Measurements from ENCODE around the gene RNPEPL1.

Gene RNPEPL1

GRCh38 chr2:240626531-240627300 lies 58.4 kb downstream of the RNPEPL1 start:
- Histone ChIP-seq H3K27ac (ENCODE audit: insufficient read depth in 1 of 2, low read depth in 1 of 2, low read length in 2 of 2, poor library complexity in 1 of 2, severe bottlenecking in 2 of 2) (no peak overlapping the region), H3K27me3 (replicated peaks in 2 of 5; ENCODE audit: control insufficient read depth in 4 of 5, insufficient read depth in 5 of 5, low read length in 4 of 5) (no peaks in the 10 kb centered on the region), H3K9me3 (ENCODE audit: control extremely low read depth in 1 of 5, control insufficient read depth in 4 of 5, insufficient read depth in 2 of 5, low read depth in 1 of 5, low read length in 4 of 5) (no peaks in the 10 kb centered on the region), H3K36me3 (ENCODE audit: control insufficient read depth in 4 of 4, insufficient read depth in 4 of 4, low read length in 3 of 4) (peaks cover 0 to 13% (median under 1%) of the 10 kb centered on the region in 4 experiments), H3K4me1 (ENCODE audit: control extremely low read depth in 1 of 4, control insufficient read depth in 4 of 4, insufficient read depth in 4 of 4, low read length in 3 of 4) (peaks cover 4 to 59% (median 56%) of the 10 kb centered on the region in 4 experiments), H3K4me3 (ENCODE audit: control insufficient read depth in 1 of 7, extremely low read depth in 1 of 7, insufficient read depth in 4 of 7, low read depth in 2 of 7, low read length in 6 of 7) (peak overlapping the region in 3 of 7 experiments; percentile 2 to 25 (median 24))
- DNase-seq: peak in 2 of 3 donors; percentile 70 to 76
- 19% methylated on average over 15 of the region's 21 CpGs for WGBS (ENCODE audit: insufficient coverage)
- CTCF ChIA-PET: no interaction called here
- POLR2A ChIA-PET: no interaction called here

DNA sequence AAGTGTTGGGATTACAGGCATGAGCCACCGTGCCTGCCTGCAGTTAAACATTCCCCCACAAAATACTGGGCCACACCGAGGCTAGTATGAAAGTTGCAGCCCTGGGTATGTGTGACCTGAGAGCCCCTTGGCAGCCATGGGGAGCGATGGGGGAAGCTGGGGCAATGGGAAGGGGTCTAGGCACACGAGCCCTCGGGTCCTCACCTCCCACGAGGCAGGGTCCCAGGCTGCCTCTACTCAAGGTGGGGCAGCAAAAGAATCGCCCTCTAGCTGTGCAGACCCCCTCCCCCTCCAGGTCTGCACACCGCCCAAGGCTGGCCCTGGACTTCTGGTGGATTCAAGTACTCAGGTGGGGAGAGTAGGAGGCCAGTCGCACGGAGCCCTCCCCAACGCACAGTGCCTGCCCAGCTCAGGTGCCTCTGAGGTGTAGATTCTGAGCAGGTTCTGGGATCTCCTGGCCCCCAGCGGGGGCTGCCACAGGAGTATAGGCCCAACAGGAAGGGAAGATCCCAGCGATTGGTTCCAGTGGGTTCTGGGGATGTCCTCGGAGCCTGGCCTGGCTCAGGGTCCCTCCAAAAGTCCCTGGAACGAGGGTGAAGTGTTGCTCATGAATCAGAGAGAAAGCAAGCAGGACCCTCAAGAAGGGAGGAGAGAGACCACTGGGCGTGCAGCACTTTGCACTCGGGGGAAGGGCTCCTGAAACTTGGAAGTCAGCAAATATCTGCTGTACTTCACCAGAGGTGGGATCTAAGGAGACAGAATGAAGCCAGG lies 59.6 kb downstream of the RNPEPL1 start:
- POLR2A ChIA-PET: no interaction called here
- 97% methylated on average over 12 of the region's 17 CpGs for WGBS (ENCODE audit: insufficient coverage)
- Histone ChIP-seq H3K27ac (ENCODE audit: insufficient read depth in 1 of 2, low read depth in 1 of 2, low read length in 2 of 2, poor library complexity in 1 of 2, severe bottlenecking in 2 of 2) (no peak overlapping the region), H3K27me3 (replicated peaks in 2 of 5; ENCODE audit: control insufficient read depth in 4 of 5, insufficient read depth in 5 of 5, low read length in 4 of 5) (no peaks in the 10 kb centered on the region), H3K4me1 (ENCODE audit: control extremely low read depth in 1 of 4, control insufficient read depth in 4 of 4, insufficient read depth in 4 of 4, low read length in 3 of 4) (peaks cover 0 to 47% (median 44%) of the 10 kb centered on the region in 4 experiments), H3K4me3 (ENCODE audit: control insufficient read depth in 1 of 7, extremely low read depth in 1 of 7, insufficient read depth in 4 of 7, low read depth in 2 of 7, low read length in 6 of 7) (no peak overlapping the region), H3K36me3 (ENCODE audit: control insufficient read depth in 4 of 4, insufficient read depth in 4 of 4, low read length in 3 of 4) (peaks cover 0 to 13% (median under 1%) of the 10 kb centered on the region in 4 experiments), H3K9me3 (ENCODE audit: control extremely low read depth in 1 of 5, control insufficient read depth in 4 of 5, insufficient read depth in 2 of 5, low read depth in 1 of 5, low read length in 4 of 5) (peaks cover 0 to 6% (median 1%) of the 10 kb centered on the region in 5 experiments)
- no peak for DNase-seq
- CTCF ChIA-PET: no interaction called here

DNA sequence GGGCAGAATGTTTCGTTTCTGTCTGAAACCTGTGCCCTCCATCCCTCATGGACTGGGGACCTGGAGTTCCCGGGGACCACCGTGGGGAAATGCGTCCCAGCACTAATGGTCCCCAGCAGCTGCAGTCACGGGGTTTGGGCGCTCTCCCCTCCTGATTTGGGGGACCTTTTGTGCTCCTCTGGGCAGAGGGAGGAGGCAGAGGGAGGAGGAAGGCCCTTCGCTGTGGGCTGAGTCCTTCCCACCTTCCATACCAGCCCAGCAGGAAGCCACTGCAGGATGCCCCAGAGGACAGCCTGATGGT lies 60.2 kb downstream of the RNPEPL1 start:
- WGBS (ENCODE audit: insufficient coverage): 100% methylated on average over 4 of the region's 7 CpGs
- Histone ChIP-seq H3K27ac (ENCODE audit: insufficient read depth in 1 of 2, low read depth in 1 of 2, low read length in 2 of 2, poor library complexity in 1 of 2, severe bottlenecking in 2 of 2) (no peak overlapping the region), H3K36me3 (ENCODE audit: control insufficient read depth in 4 of 4, insufficient read depth in 4 of 4, low read length in 3 of 4) (peaks cover 0 to 13% (median under 1%) of the 10 kb centered on the region in 4 experiments), H3K4me3 (ENCODE audit: control insufficient read depth in 1 of 7, extremely low read depth in 1 of 7, insufficient read depth in 4 of 7, low read depth in 2 of 7, low read length in 6 of 7) (no peak overlapping the region), H3K4me1 (ENCODE audit: control extremely low read depth in 1 of 4, control insufficient read depth in 4 of 4, insufficient read depth in 4 of 4, low read length in 3 of 4) (peaks cover 0 to 42% (median 39%) of the 10 kb centered on the region in 4 experiments), H3K9me3 (ENCODE audit: control extremely low read depth in 1 of 5, control insufficient read depth in 4 of 5, insufficient read depth in 2 of 5, low read depth in 1 of 5, low read length in 4 of 5) (peaks cover 0 to 8% (median 1%) of the 10 kb centered on the region in 5 experiments), H3K27me3 (replicated peaks in 2 of 5; ENCODE audit: control insufficient read depth in 4 of 5, insufficient read depth in 5 of 5, low read length in 4 of 5) (no peaks in the 10 kb centered on the region)
- CTCF ChIA-PET: no interaction called here
- POLR2A ChIA-PET: no interaction called here
- DNase-seq: no peak

DNA sequence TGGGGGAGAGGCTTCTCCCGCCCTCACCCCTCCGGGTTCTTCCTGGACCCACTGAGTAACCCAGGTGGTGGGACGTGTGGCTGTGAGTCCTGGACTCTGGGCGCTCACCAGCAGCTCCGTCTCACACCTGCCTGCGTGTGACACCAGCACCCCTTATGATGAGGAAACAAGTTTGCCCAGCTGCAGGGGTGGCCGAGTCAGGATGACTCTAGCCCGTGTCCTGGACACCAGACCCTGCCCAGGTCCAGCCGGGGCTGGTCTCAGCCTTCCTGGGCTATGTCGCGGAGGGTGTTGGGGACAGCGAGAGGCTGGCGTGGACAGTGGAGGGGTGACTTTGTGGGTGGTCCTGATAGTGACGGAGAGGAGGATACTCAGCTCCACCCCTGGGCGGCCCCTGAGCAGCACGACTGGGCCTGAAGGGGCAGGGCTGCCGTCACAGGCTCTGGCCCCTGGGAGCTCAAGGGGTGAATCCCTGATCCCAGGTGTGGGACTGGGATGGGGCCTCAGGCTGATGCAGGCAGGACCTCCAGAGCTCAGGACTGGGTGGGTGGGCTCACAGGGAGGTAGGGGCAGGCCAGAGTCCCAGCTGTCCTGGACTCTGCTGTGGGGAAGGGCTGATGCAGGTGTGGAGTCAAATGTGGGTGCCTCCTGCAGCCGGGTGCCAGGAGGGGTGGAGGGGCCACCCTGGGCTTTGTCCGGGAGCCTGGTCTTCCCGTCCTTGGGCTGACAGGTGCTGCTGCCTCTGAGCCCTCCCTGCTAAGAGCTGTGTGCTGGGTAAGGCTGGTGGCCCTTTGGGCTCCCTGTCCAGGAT lies 60.7 kb downstream of the RNPEPL1 start:
- POLR2A ChIA-PET: no interaction called here
- Histone ChIP-seq H3K4me3 (ENCODE audit: control insufficient read depth in 1 of 7, extremely low read depth in 1 of 7, insufficient read depth in 4 of 7, low read depth in 2 of 7, low read length in 6 of 7) (no peak overlapping the region), H3K4me1 (ENCODE audit: control extremely low read depth in 1 of 4, control insufficient read depth in 4 of 4, insufficient read depth in 4 of 4, low read length in 3 of 4) (peaks cover 0 to 36% (median 34%) of the 10 kb centered on the region in 4 experiments), H3K9me3 (ENCODE audit: control extremely low read depth in 1 of 5, control insufficient read depth in 4 of 5, insufficient read depth in 2 of 5, low read depth in 1 of 5, low read length in 4 of 5) (peaks cover 0 to 13% (median 5%) of the 10 kb centered on the region in 5 experiments), H3K27ac (ENCODE audit: insufficient read depth in 1 of 2, low read depth in 1 of 2, low read length in 2 of 2, poor library complexity in 1 of 2, severe bottlenecking in 2 of 2) (no peak overlapping the region), H3K27me3 (replicated peaks in 2 of 5; ENCODE audit: control insufficient read depth in 4 of 5, insufficient read depth in 5 of 5, low read length in 4 of 5) (no peaks in the 10 kb centered on the region), H3K36me3 (ENCODE audit: control insufficient read depth in 4 of 4, insufficient read depth in 4 of 4, low read length in 3 of 4) (peaks cover 0 to 13% (median under 1%) of the 10 kb centered on the region in 4 experiments)
- WGBS (ENCODE audit: insufficient coverage): 96% methylated on average over 16 of the region's 20 CpGs
- CTCF ChIA-PET: no interaction called here
- DNase-seq: no peak

DNA sequence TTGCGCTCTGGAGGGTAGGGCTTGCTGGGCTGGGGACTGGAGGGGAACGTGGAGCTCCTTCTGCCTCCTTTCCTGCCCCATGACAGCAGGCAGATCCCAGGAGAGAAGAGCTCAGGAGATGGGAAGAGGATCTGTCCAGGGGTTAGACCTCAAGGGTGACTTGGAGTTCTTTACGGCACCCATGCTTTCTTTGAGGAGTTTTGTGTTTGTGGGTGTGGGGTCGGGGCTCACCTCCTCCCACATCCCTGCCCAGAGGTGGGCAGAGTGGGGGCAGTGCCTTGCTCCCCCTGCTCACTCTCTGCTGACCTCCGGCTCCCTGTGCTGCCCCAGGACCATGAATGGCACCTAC lies 61.3 kb downstream of the RNPEPL1 start:
- Histone ChIP-seq H3K36me3 (ENCODE audit: control insufficient read depth in 4 of 4, insufficient read depth in 4 of 4, low read length in 3 of 4) (peaks cover 0 to 13% (median under 1%) of the 10 kb centered on the region in 4 experiments), H3K9me3 (ENCODE audit: control extremely low read depth in 1 of 5, control insufficient read depth in 4 of 5, insufficient read depth in 2 of 5, low read depth in 1 of 5, low read length in 4 of 5) (peaks cover 0 to 19% (median 8%) of the 10 kb centered on the region in 5 experiments), H3K27me3 (replicated peaks in 2 of 5; ENCODE audit: control insufficient read depth in 4 of 5, insufficient read depth in 5 of 5, low read length in 4 of 5) (no peaks in the 10 kb centered on the region), H3K4me3 (ENCODE audit: control insufficient read depth in 1 of 7, extremely low read depth in 1 of 7, insufficient read depth in 4 of 7, low read depth in 2 of 7, low read length in 6 of 7) (no peak overlapping the region), H3K27ac (ENCODE audit: insufficient read depth in 1 of 2, low read depth in 1 of 2, low read length in 2 of 2, poor library complexity in 1 of 2, severe bottlenecking in 2 of 2) (no peak overlapping the region), H3K4me1 (ENCODE audit: control extremely low read depth in 1 of 4, control insufficient read depth in 4 of 4, insufficient read depth in 4 of 4, low read length in 3 of 4) (peaks cover 0 to 31% (median 28%) of the 10 kb centered on the region in 4 experiments)
- CTCF ChIA-PET: no interaction called here
- POLR2A ChIA-PET: no interaction called here
- no peak for DNase-seq
- WGBS (ENCODE audit: insufficient coverage): 97% methylated on average over 3 of the region's 5 CpGs

DNA sequence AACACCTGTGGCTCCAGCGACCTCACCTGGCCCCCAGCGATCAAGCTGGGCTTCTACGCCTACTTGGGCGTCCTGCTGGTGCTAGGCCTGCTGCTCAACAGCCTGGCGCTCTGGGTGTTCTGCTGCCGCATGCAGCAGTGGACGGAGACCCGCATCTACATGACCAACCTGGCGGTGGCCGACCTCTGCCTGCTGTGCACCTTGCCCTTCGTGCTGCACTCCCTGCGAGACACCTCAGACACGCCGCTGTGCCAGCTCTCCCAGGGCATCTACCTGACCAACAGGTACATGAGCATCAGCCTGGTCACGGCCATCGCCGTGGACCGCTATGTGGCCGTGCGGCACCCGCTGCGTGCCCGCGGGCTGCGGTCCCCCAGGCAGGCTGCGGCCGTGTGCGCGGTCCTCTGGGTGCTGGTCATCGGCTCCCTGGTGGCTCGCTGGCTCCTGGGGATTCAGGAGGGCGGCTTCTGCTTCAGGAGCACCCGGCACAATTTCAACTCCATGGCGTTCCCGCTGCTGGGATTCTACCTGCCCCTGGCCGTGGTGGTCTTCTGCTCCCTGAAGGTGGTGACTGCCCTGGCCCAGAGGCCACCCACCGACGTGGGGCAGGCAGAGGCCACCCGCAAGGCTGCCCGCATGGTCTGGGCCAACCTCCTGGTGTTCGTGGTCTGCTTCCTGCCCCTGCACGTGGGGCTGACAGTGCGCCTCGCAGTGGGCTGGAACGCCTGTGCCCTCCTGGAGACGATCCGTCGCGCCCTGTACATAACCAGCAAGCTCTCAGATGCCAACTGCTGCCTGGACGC lies 61.9 kb downstream of the RNPEPL1 start:
- Histone ChIP-seq H3K4me1 (ENCODE audit: control extremely low read depth in 1 of 4, control insufficient read depth in 4 of 4, insufficient read depth in 4 of 4, low read length in 3 of 4) (peaks cover 0 to 25% (median 22%) of the 10 kb centered on the region in 4 experiments), H3K36me3 (ENCODE audit: control insufficient read depth in 4 of 4, insufficient read depth in 4 of 4, low read length in 3 of 4) (peaks cover 0 to 13% (median under 1%) of the 10 kb centered on the region in 4 experiments), H3K9me3 (ENCODE audit: control extremely low read depth in 1 of 5, control insufficient read depth in 4 of 5, insufficient read depth in 2 of 5, low read depth in 1 of 5, low read length in 4 of 5) (peaks cover 0 to 22% (median 8%) of the 10 kb centered on the region in 5 experiments), H3K4me3 (ENCODE audit: control insufficient read depth in 1 of 7, extremely low read depth in 1 of 7, insufficient read depth in 4 of 7, low read depth in 2 of 7, low read length in 6 of 7) (no peak overlapping the region), H3K27me3 (replicated peaks in 2 of 5; ENCODE audit: control insufficient read depth in 4 of 5, insufficient read depth in 5 of 5, low read length in 4 of 5) (no peaks in the 10 kb centered on the region), H3K27ac (ENCODE audit: insufficient read depth in 1 of 2, low read depth in 1 of 2, low read length in 2 of 2, poor library complexity in 1 of 2, severe bottlenecking in 2 of 2) (no peak overlapping the region)
- 93% methylated on average over 48 of the region's 50 CpGs for whole genome bisulfite sequencing (ENCODE audit: insufficient coverage)
- POLR2A ChIA-PET: no interaction called here
- CTCF ChIA-PET: no interaction called here
- DNase-seq: no peak

Measured in common myeloid progenitor, CD34-positive (primary cell).